K562 (cell line): Measurements from ENCODE around the gene DDAH2. TPM values are rescaled to one million over a fixed set of nuclear protein-coding genes. Genes with fewer than 3 reads are reported as not detected.

Source experiments
- ARID4B ChIP-seq: sonication (generic); formaldehyde crosslinking; IDR thresholded peaks from 2 replicates; pipeline ENCODE4 v1.8.0; 2022; ENCODE audit warnings: mild to moderate bottlenecking, missing genetic modification reagents
- CREM ChIP-seq: IDR thresholded peaks from 2 replicates; pipeline ENCODE4 v1.6.1; 2014; ENCODE audit warnings: antibody characterized with exemption, low read depth
- CXXC5 ChIP-seq: fragments of 250-450 bp; sonication (Bioruptor Pico); IDR thresholded peaks from 2 replicates; pipeline ENCODE4 v1.8.0; 2022; ENCODE audit warnings: inconsistent platforms, mild to moderate bottlenecking, moderate library complexity
- GATAD2A ChIP-seq: fragments of 450-650 bp; IDR thresholded peaks from 2 replicates; pipeline ENCODE4 v1.6.1; 2017
- HNRNPLL ChIP-seq: fragments of 200-400 bp; formaldehyde crosslinking; IDR thresholded peaks from 2 replicates; pipeline ENCODE4 v1.6.1; 2017; ENCODE audit warnings: low read length, low read depth, mild to moderate bottlenecking; ENCODE audit not compliant: poor library complexity, severe bottlenecking
- MAZ ChIP-seq, 2 experiments: fragments of 450-650 bp in 1 of 2; sonication (generic) in 1 of 2; formaldehyde crosslinking; IDR thresholded peaks in 1 of 2; conservative IDR thresholded peaks in 1 of 2; 2 replicates each; pipeline versions ENCODE4 v1.4.0 to v1.5.0; 2020; ENCODE audit warnings: mild to moderate bottlenecking in 1 of 2, missing genetic modification reagents in 1 of 2
- NEUROD1 ChIP-seq: fragments of 150-350 bp; IDR thresholded peaks from 2 replicates; pipeline ENCODE4 v1.6.1; 2014; ENCODE audit warnings: borderline replicate concordance, low read length, low read depth; ENCODE audit not compliant: partially characterized antibody
- PRDM10 ChIP-seq: fragments of 450-650 bp; IDR thresholded peaks from 2 replicates; pipeline ENCODE4 v1.6.1; 2018; ENCODE audit not compliant: partially characterized antibody
- SMC3 ChIP-seq: conservative IDR thresholded peaks from 2 replicates; pipeline ENCODE4 v1.6.1; 2011; ENCODE audit warnings: low read depth, low read length, improper control_type of control experiment; ENCODE audit not compliant: insufficient read depth
- ZNF384 ChIP-seq: IDR thresholded peaks from 2 replicates; pipeline ENCODE4 v1.6.1; 2012; ENCODE audit warnings: low read depth, low read length, improper control_type of control experiment
- ZNF609 ChIP-seq: sonication (generic); formaldehyde crosslinking; IDR thresholded peaks from 2 replicates; pipeline ENCODE4 v1.8.1; 2023; ENCODE audit warnings: missing genetic modification reagents, mild to moderate bottlenecking, borderline replicate concordance
- polyA plus RNA-seq, 8 experiments: library from polyadenylated mRNA; depleted of rRNA in 4 of 8; stranded (reverse) in 5 of 8; unstranded in 3 of 8; fragments of >200 nt; fragmentation: Nextera tagmentation in 2 of 8; fragmentation: Illumina TruSeq in 1 of 8; extraction: Ambion mirVana in 2 of 8; extraction: Trizol in 1 of 8; gene quantifications; 2 replicates each; pipeline versions ENCODE4 v1.2.1 to v1.2.3, GENCODE V29; 2011 to 2014; ENCODE audit warnings: inconsistent platforms in 1 of 8, missing spikeins in 1 of 8
- total RNA-seq, 7 experiments: library from RNA; depleted of rRNA in 6 of 7; stranded (reverse); fragments of >200 nt in 6 of 7; fragmentation: Illumina TruSeq in 2 of 7; extraction: Trizol in 2 of 7; gene quantifications; 2 replicates each; pipeline versions ENCODE4 v1.2.1 to v1.2.3, GENCODE V29; 2011 to 2021; ENCODE audit warnings: low replicate concordance in 1 of 7

The DDAH2 gene
- total and polyA plus RNA-seq, 9 of the 15 experiments (the other 6 are each of a cell fraction or from before 2014, with no cell fraction given), result 1.8 to 45.4 (median 21.4) TPM

GRCh38 chr6:31680226-31681134, 48.6 kb downstream of the DDAH2 start, which contains the start of gene LY6G5C (continued):
- TF ChIP-seq ZNF609 (CRISPR knock-in tag) (no peak), HNRNPLL (no peak), MAZ (CRISPR knock-in tag; conservative IDR thresholded peaks at IDR 0.05 in 1 of 2, IDR thresholded peaks at IDR 0.05 in 1 of 2) (peak; percentile 28 to 71; a peak in 2 of 4 replicates), PRDM10 (peak; percentile 13), GATAD2A (no peak), SMC3 (peak; percentile 98), CREM (peak; percentile 74), NEUROD1 (peak; percentile 41), ZNF384 (peak; percentile 71; the same call in 1 of the 2 replicates), ARID4B (CRISPR knock-in tag) (peak; percentile 50; the same call in 1 of the 2 replicates), CXXC5 (CRISPR knock-in tag) (peak; percentile 48)
